NCI-H1436 (cell line): ENCODE results near the gene SFTPA2.
"Not testable (repeated sequence)": the region's sequence is repeated elsewhere in the genome, so short reads cannot be mapped to it uniquely, and the experiment has no call there.

Experiments
- DNase-seq: peaks from one replicate; lab custom pipeline; 2025; lab: John Stamatoyannopoulos, UW

SFTPA2 gene

DNA sequence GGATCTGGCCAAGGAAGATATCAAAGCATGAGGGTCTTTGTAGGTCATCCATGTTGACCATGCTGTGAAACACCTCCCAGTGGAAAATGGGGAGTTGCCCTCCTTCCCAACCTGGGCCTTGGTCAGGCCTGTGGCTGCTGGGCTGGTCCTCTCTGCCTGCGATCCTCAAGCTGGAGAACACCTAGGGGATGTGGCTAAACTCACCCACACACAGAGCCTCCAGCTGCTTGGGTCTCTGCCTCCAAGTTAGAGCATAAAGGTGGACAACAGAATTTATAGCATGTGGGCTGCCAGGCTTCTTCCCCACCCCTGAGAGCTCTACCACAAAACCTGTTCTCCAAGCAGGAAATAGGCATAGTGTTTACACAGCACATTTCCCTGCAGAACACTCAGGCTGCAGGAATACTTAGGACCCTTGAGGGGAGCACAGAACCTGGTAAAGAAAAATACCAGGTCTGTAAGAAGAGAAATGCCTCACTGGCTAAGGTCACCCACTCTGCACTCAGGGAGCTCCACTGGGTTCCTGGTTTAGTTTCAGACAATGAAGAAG lies at the start of gene SFTPA2:
SFTPA2 (minus strand) TSS at position 248 of the 550 bp plus-strand sequence. CDS start 924 bp downstream, outside the sequence.
- DNase-seq = no peak

DNA sequence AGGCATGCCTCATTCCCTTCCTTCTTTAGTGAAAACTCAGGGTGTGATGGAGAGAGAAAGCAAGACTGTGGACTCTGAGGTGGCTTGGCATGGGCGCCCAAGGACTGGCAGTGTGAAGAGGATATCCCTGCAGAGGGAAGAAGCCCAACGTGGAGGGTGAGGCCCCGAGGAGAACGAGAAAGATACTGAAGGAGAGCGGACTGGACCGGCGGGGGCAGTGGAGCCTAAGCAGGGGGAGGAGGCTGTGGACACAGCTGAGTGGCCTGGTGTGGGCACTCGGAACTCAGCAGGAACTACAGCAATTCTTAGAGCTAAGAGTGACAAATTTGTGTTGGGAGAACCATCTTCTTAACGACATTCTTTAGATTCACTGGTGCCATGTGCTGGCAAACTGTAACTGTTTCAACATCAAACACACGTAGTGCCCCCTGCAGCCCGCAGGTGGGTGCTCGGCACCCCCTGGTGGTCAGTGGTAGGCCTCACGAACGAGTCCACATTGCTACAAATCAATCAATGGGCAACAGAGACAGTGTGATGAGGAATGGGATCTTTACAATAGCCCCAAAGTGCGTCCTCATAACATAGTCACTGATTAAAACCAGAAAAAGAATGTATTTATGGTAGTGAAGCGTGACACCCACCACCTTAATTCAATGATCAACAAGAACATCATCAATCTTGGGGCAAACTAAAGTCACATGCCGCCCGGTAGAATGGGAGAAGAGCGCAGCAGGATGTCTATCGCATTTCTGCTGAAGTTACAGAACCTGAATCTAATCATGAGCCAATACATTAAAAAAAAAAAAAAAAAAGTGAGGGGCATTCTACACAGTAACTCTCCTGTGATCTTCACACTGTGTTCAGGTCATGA lies 48.5 kb upstream of the SFTPA2 start:
- peak; percentile 4 for DNase-seq

DNA sequence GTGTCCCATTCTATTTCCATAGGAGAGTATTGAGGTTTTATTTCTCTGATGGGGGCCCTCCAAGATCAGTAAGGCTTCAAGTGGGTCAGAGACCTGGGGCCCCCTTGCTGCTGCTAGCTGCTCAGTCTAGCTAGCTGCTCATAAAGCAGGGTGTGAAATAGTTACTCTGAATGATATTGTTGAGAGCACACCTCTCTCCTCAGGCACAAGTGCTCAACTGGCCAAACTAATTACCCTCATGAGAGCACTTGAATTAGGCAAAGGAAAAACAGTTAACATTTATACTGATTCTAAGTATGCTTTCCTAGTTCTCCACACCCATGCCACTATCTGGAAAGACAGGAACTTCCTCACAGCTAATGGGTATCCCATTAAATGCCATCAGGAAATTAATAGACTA lies 45.1 kb upstream of the SFTPA2 start:
- no peak for DNase-seq

DNA sequence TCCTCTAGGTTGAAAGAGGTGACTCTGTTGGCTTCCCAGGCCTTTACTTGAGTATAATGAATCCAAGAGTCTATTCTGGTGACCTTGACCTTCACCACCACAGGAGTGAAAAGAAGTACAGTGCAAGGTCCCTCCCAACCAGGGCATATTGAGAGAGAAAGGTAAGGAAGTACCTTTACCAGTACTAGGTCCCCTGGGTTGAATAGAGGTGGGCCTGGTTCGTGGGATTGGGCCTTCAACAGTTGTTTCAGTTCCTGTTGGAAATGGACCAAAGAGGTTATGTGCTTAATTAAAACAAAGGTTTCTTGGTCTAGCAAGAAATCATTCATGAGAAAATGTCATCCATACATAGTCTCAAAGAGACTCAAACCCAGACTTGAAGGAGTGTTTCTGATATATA lies 44.1 kb upstream of the SFTPA2 start:
- DNase-seq = no peak

DNA sequence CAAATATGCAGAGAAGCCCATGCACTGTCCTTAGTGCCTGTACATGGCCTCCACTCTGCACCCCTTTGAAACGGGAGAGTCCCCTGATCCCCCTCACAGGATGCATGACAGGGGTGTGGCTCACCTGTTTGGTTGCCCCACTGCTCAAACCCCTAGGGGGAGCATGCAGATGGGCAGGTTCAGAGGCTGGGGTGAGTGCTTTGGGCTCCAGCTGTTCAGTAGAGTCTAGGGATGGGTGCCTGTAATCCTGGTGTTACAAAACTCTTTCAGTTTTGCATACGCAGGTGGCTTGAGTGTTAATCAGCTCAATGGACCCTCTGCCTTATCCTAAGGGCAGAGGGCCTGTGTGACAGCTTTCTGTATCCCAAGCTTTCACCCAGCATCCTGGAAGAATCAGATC lies 42.7 kb upstream of the SFTPA2 start:
- no peak for DNase-seq

DNA sequence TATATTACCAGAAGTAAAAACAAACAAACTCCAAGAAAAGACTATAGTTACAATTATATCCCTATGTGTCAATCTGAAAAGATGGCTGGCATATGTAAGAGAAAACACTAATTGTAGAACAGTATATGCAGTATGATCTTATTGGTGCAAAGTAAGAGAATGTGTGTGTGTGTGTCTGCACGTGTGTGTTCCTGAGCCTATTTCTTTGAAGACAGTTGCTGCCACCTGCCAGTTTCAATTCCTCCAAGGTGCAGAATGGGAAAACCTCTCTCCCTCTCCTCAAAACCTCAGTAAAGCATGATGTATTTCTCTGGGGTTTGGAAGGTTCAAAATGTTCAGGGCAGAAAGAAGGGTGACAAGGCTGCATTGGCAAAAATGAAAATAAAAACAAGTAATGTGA lies 41.7 kb upstream of the SFTPA2 start:
- no peak for DNase-seq

DNA sequence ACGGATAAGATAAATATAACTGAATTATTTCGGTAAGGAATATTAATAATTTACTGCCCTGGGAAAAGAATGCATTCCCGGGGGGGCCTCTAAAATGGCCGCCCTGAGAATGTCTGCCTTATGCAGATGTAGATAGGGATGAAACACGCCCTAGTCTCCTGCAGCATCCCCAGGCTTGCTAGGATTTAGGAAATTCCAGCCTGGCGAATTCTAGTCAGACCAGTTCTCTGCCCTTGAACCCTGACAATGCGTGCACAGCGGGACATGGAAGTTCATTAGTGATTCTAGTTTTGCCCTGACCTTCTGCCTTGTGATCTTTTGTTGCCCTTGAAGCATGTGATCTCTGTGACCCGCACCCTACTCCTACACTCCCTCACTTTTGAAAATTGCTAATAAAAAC lies 39.4 kb upstream of the SFTPA2 start:
- DNase-seq = not testable (repeated sequence)

DNA sequence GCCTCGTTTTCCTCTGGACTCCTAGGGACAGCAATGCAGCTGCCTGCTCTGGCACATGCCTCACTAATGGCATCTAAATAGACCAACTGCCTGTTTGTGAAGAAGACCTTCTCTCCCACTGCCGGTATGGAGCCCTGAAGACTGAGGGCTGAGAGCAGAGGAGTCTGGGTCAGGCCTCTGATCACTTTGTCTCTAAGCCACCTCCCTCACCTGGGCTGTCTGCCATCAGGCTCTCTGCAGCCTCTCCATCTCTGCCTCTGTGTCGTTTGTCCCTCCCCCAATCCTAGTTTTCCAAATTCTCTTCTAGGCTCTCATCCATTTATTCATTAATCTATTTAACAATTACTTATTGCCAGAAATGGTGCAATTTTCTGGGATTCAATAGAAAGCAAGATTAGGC lies 35.3 kb upstream of the SFTPA2 start:
- DNase-seq = no peak

DNA sequence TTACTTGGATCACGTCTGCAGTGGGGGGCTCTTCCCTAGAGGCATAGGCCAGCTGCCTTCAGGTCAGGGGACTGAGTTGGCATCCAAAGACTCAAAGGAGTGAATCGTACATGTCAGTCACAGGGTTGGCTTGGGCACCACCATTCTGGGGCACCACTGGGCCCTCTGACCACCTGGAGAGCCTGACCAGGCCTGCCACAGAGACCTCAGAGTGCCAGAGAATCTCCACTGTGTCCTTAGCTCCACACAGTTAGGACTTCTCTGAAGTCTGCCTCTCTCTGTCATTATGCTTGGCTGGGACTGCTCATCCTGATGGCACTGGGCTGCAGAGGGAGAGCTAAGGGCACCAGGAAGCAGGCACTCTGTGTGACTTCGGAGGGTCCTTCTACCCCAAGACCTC lies 34.4 kb upstream of the SFTPA2 start:
- DNase-seq = not testable (repeated sequence)

DNA sequence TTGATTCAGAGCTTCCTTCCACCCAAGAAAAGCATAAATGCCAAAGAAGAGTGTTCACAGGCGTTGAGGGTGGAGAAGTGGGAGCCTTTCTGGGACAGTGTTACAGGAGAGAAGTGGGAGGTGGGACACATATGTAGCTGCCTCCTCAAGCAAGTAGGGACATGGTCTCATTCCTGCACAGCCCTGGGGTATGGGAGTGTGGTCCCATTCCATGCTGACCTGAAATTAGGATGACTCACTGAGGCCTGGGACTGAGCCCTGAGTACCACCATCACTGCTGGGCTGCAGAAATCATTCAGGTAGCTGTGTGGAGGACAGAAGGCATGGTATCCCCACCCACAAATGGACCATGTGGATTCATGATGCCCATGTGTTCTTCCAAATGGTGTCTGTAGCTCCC lies 33.2 kb upstream of the SFTPA2 start:
- no peak for DNase-seq

DNA sequence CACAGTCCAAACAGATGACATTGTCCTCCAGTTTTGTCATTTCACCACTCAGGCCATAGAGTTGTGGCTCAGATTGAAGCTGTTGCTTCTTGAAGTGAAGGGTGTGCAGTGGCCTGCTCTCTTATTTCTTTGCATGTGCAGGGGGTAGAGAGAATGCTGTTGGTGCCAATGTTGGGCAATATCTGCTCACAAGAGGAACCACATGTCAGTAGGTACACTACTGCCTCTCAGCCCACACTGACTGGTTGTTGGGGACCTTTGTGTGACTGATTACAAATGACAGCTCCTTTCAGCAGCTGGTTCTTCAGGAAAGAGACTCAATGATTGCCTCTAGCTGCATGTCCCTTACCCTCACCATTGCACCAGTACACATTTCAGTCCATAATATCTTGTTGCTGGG lies 28.6 kb upstream of the SFTPA2 start:
- no peak for DNase-seq

DNA sequence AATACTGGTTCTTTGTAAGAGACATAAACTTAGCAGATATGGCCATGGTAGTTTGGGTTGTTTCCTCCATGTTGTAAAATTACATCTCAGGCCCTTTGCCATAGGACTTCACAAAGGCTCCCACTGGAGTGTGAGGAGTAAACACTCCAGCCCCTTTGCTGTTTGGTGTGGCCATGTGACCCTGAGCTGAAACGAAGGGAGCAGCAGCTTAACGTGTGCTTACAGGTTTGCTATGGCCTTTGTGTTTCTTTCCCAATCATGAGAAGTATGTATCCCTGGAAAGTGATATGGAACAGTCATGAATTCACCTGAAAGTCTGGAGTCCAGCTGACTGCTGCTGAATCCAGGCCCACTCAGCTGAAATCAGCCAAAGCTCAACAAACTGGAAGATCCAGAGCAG lies 26.7 kb upstream of the SFTPA2 start:
- no peak for DNase-seq

DNA sequence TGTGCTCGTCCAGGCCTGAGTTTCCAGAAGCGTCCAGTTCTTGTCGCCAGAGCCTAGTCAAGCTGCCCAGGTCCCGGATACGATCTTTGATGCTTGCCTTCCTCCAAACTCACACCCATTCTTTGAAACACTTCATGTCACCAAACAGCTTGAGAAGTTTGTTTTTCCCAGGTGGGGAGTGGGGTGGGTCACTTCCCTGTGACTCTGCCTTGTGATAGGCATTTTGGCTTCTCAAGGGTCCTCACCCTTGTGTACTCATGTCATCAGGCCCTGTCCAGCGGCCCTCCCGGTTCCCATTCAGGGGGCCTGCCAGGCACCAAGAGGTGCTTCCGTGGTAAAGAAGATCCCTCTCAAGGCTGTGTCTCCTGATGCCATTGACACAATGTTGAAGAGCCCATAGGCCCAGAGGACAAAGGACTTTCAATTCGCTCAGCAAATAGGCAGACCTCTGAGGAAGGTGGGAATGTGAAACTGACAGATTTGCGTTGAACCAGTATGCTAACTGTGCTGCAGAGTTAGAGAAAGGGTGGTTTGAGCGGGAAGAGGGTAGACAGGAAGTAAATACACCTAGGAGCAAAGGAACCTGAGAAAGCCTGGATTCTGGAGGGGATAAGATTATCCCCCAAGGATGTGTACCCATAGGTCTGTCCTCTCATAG lies 25.8 kb upstream of the SFTPA2 start:
- DNase-seq = no peak

DNA sequence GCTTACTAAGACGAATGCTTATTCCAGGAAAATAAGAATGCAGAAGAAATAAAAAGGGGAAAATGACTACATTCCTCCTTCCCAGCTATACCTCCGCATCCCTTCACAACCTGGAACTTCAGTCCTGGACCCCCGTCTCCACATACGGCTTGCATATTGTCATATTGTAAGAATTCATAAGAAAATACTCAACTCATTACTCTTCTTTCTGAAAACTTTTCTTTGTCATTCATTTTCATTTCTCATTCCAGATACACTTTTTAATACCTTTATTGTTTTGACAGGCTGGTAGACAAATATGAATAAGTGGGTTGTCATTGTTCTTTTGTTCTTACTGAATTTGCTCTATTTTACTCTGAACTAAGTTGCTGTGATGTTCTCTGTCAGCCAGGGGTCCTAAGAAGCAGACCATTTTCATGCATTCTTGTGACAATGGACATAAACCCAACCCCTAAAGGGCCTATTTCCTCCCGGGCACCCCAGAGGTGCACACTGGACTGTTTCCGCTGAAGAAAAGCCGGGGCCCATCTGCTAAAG lies 23.3 kb upstream of the SFTPA2 start:
- no peak for DNase-seq

DNA sequence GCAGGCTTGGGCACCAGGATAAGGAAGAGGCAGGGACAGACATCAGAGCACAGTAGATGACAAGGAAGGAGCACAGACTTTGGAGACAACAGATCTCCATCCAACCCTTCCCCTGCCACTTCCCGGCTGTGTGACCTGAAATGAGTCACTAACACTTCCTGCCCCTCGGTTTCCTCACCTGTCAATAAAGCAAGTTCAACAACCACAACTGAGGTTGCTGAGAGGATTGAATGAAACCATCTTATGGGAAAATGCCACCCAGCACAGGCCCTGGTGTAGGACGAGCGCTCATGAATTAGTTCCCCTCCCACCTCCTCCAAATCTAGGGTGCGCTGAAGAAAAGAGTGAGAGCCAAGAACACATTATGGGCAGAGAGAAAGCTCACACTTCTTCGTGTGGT lies 22.7 kb upstream of the SFTPA2 start:
- not testable (repeated sequence) for DNase-seq

DNA sequence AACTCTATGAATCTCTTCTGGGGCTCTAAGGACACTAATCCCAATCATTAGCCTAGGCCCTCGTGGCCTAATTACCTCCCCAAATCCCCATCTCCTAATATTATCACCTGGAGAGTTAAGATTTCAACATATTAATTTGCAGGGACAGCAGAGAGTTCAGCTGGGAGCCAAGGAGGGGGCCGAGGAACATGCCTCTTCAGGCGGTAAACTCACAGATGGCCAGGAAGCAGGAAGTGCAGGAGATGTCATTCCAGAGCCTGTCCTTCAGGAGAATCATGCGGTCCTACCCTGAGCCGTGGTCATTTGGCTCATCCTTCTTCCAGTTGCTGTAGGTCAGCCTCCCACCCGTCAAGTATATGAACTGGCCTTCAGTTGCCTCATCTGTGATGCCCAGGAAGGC lies 21.9 kb upstream of the SFTPA2 start:
- no peak for DNase-seq

DNA sequence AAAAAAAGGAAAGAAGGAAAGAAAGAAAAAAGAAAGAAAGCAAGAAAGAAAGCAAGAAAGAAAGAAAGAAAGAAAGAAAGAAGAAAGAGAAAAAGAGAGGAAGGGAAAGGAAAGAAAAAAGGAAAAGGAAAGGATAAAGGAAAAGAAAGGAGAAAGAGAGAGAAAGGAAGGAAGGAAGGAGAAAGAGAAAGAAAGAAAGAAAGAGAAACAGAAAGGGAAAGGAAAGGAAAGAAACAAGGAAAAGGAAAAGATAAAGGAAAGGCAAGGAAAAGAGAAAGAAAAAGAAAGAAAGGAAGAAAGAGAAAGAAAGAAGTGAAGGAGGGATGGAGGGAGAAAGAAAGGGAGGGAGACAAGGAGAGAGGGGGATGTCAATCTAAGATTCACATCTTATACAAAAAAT lies 20.8 kb upstream of the SFTPA2 start:
- no peak for DNase-seq

DNA sequence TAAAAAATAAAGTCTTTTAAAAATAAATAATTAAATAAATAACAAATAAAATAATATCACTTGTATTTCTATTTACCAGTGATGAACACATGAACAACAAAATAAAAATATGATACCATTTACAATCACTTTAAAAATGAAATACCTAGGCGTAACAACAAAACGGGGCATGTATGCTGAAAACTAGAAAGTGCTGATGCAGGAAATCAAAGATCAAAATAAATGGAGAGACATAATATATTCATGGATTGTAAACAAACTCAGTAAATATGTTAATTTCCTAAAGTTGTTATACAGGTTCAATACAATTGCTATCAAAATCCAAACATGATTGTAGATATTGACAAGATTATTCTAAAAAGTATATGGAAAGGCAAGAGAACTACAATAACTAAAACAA lies 19.2 kb upstream of the SFTPA2 start:
- no peak for DNase-seq

DNA sequence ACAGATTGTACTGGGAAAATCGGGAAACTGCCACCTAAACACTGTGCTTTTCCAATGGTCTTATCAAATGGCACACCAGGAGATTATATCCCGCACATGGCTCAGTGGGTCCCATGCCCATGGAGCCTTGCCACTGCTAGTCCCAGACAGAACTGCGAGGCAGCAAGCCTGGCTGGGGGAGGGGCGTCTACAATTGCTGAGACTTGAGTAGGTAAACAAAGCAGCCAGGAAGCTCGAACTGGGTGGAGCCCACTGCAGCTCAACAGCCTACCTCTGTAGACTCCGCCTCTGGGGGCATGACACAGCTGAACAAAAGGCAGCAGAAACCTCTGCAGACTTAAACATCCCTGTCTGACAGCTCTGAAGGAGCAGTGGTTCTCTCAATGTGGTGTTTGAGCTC lies 10.4 kb upstream of the SFTPA2 start:
- DNase-seq = not testable (repeated sequence)

DNA sequence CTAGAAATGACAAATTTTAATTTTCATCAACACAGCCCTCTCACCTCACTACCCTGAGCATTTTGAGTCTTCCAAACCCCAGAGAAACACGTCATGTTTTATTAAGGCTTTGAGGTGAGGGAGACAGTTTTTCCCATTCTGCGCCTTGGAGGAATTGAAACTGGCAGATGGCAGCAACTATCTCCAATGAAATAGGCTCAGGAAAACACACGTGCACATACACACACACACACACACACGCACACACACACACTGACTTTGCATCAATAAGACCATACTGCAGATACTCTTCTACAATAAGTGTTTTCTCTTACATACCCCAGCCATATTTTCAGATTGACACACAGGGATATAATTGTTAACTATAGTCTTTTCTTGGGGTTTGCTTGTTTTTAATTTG lies 3.2 kb upstream of the SFTPA2 start:
- no peak for DNase-seq

DNA sequence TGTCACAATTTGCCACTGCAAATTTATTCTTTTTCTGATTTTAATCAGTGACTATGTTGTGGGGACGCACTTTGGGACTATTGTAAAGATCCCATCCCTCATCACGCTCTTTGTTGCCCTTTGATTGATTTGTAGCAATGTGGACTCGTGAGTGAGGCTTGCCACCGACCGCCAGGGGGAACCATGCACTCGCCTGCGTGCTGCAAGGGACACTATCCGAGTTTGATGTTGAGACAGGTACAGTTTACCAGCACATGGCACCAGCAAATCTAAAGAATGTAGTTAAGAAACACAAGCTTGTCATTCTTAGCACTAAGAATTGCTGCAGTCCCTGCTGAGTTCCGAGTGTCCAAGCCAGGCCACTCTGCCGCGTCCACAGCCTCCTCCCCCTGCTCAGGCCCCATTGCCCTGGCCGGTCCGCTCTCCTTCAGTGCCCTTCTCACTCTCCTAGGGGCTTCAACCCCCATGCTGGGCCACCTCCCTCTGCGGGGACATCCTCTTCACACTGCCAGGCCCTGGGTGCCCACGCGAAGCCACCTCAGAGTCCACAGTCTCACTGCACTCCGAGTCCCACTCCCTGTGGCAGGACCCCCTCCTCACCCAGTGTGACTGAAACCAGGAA lies 2.0 kb upstream of the SFTPA2 start:
- DNase-seq = peak; percentile 32

DNA sequence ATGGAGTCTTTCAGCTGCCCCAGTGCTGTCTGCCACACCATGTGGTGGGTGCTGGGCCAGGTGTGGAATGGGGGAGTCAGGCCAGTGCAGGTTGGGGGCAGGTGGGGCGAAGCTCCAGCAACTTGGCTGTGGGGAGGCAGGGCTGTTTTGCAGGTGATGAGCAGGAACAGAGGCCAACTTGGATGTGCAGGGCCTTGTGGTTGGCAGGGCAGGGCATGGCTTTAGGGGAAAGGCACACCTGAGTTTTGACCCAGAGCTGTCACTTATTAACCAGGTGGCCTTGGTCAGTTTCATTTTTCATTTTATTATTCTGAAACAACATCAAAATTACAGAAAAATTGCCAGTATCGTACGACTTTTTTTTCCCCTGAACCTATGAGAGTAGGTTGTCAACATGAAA lies 1.1 kb upstream of the SFTPA2 start:
- no peak for DNase-seq

DNA sequence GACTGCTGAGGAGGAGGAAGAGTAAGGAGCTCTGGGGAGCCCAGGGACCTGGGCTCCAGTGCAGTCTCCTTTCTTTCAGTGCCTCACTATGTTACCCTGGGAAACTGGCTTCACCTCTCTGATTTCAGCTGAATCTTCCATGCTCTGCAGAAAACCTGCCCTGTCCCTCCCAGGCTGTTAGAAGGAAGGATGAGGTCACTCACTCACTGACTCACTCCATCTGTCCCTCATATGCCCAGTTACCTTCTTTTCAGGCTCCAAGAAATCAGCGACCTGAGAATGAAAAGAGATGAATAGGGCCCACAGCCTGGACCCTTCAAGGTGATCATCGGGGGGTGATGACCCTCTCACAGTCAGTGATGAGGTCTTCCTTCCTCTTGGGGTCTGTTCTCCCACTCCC lies 481 bp downstream of the SFTPA2 start:
- no peak for DNase-seq
